GM23248 (cell line): ENCODE results near the gene PIK3CD. TPM values are rescaled to one million over a fixed set of nuclear protein-coding genes. Genes with fewer than 3 reads are reported as not detected.

Experiments used
- DNase-seq: peaks from one replicate; pipeline ENCODE4 v3.0.0-alpha.2; 2015
- H2AFZ ChIP-seq: fragments of 200-600 bp; sonication (generic); 2 replicates; pipeline ENCODE4 v1.6.1; 2016; ENCODE audit warnings: antibody characterized with exemption
- H3F3A ChIP-seq: fragments of 200-600 bp; sonication (generic); 2 replicates; pipeline ENCODE4 v1.6.1; 2016; ENCODE audit warnings: mild to moderate bottlenecking, antibody characterized with exemption, mixed run types; ENCODE audit not compliant: insufficient read depth
- H3K27ac ChIP-seq: fragments of 200-600 bp; sonication (generic); 2 replicates; pipeline ENCODE4 v1.5.1; 2016; ENCODE audit warnings: mild to moderate bottlenecking
- H3K27me3 ChIP-seq: fragments of 200-600 bp; sonication (generic); replicated peaks from 2 replicates; pipeline ENCODE4 v1.6.1; 2016; ENCODE audit warnings: mild to moderate bottlenecking; ENCODE audit not compliant: insufficient read depth
- H3K36me3 ChIP-seq: fragments of 200-600 bp; sonication (generic); 2 replicates; pipeline ENCODE4 v1.6.1; 2016; ENCODE audit warnings: low read depth, mild to moderate bottlenecking
- H3K4me1 ChIP-seq: fragments of 200-600 bp; sonication (generic); 2 replicates; pipeline ENCODE4 v1.6.1; 2016; ENCODE audit warnings: mild to moderate bottlenecking; ENCODE audit not compliant: insufficient read depth
- H3K4me2 ChIP-seq: fragments of 200-600 bp; sonication (generic); one replicate; pipeline ENCODE4 v1.6.1; 2016; ENCODE audit warnings: mild to moderate bottlenecking; ENCODE audit not compliant: unreplicated experiment
- H3K4me3 ChIP-seq: fragments of 200-600 bp; sonication (generic); 2 replicates; pipeline ENCODE4 v1.5.1; 2016; ENCODE audit warnings: mild to moderate bottlenecking
- H3K79me2 ChIP-seq: fragments of 200-600 bp; sonication (generic); 2 replicates; pipeline ENCODE4 v1.6.1; 2016; ENCODE audit warnings: mild to moderate bottlenecking; ENCODE audit not compliant: insufficient read depth
- H3K9ac ChIP-seq: fragments of 200-600 bp; sonication (generic); 2 replicates; pipeline ENCODE4 v1.6.1; 2016; ENCODE audit warnings: mild to moderate bottlenecking
- H3K9me2 ChIP-seq: fragments of 200-600 bp; sonication (generic); 2 replicates; pipeline ENCODE4 v1.6.1; 2016; ENCODE audit warnings: mixed run types, mild to moderate bottlenecking, moderate library complexity; ENCODE audit not compliant: insufficient read depth
- H3K9me3 ChIP-seq: fragments of 200-600 bp; sonication (generic); one replicate; pipeline ENCODE4 v1.6.1; 2017; ENCODE audit warnings: low read depth
- H4K20me1 ChIP-seq: fragments of 200-600 bp; sonication (generic); 2 replicates; pipeline ENCODE4 v1.6.0; 2016; ENCODE audit not compliant: insufficient read depth
- EZH2 ChIP-seq: fragments of 200-600 bp; sonication (generic); IDR thresholded peaks from 2 replicates; pipeline ENCODE4 v1.6.1; 2018; ENCODE audit warnings: antibody characterized with exemption, mild to moderate bottlenecking; ENCODE audit not compliant: insufficient read depth, poor library complexity, severe bottlenecking
- EZH2phosphoT487 ChIP-seq: fragments of 200-600 bp; sonication (generic); IDR thresholded peaks from 2 replicates; pipeline ENCODE4 v1.6.1; 2018; ENCODE audit warnings: antibody characterized with exemption, moderate library complexity, mild to moderate bottlenecking, low read depth; ENCODE audit not compliant: insufficient read depth
- WGBS, 2 experiments: methylation state at CpG; one replicate each; pipeline ENCODE4 v1.1.6; 2015 to 2017; ENCODE audit warnings: low lambda C conversion rate in 2 of 2, low coverage in 1 of 2; ENCODE audit errors: missing lambda C conversion rate in 2 of 2; 5-methylcytosine and 5-hydroxymethylcytosine counted together
- in situ Hi-C: fragments of 300-500 bp; cut with MboI; formaldehyde crosslinking; loops from 2 replicates; pipeline ENCODE4 v1.15.0; 2020
- polyA plus RNA-seq: library from polyadenylated mRNA; unstranded; fragments of >200 nt; fragmentation: Nextera tagmentation; extraction: Ambion mirVana; gene quantifications from 2 replicates; pipeline ENCODE4 v1.2.1, GENCODE V29; 2016
- total RNA-seq: library from RNA; depleted of rRNA; stranded (reverse); fragments of >200 nt; shearing (Covaris generic); gene quantifications from 2 replicates; pipeline ENCODE4 v1.2.3, GENCODE V29; 2014

PIK3CD gene
- total and polyA plus RNA-seq, 2 experiments from 2014 or later = 3.5 to 7.1 TPM

DNA sequence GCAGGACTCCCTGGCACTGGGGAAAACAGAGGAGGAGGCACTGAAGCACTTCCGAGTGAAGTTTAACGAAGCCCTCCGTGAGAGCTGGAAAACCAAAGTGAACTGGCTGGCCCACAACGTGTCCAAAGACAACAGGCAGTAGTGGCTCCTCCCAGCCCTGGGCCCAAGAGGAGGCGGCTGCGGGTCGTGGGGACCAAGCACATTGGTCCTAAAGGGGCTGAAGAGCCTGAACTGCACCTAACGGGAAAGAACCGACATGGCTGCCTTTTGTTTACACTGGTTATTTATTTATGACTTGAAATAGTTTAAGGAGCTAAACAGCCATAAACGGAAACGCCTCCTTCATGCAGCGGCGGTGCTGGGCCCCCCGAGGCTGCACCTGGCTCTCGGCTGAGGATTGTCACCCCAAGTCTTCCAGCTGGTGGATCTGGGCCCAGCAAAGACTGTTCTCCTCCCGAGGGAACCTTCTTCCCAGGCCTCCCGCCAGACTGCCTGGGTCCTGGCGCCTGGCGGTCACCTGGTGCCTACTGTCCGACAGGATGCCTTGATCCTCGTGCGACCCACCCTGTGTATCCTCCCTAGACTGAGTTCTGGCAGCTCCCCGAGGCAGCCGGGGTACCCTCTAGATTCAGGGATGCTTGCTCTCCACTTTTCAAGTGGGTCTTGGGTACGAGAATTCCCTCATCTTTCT, 75.5 kb downstream of the PIK3CD start:
- H3K36me3 ChIP-seq = peaks cover 18% of the 10 kb centered on the region; the same call in 1 of the 2 replicates

DNA sequence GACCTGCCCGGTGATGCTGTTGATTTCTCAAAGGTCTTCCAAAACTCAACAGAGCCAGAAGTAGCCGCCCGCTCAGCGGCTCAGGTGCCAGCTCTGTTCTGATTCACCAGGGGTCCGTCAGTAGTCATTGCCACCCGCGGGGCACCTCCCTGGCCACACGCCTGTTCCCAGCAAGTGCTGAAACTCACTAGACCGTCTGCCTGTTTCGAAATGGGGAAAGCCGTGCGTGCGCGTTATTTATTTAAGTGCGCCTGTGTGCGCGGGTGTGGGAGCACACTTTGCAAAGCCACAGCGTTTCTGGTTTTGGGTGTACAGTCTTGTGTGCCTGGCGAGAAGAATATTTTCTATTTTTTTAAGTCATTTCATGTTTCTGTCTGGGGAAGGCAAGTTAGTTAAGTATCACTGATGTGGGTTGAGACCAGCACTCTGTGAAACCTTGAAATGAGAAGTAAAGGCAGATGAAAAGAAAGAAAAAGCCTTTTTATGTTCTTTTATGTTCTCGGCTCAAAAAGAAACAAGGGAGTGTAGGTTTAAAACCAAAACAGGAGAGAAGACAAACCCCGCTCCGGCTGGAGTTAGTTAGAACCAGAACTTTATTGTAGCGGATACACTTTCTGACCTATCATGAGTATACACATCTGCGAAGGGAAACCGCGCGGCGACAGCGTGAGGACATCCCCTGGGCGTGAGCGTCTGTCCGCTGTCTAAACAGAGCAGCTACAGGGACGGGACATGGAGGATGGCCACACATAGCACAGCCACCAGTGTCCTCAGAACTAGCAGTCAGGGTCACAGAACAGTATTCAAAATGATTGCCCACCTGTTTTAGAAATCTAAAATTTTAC, 77.1 kb downstream of the PIK3CD start:
- Histone ChIP-seq H3K4me3 (no peak overlapping the region), H3K9ac (no peak overlapping the region), H3K9me3 (no peaks in the 10 kb centered on the region), H3K4me2 (no peak overlapping the region), H3K27me3 (no peaks in the 10 kb centered on the region), H3K4me1 (no peaks in the 10 kb centered on the region), H3K36me3 (peaks cover 17% of the 10 kb centered on the region; the same call in 1 of the 2 replicates), H3K79me2 (no peaks in the 10 kb centered on the region), H2AFZ (no peak overlapping the region), H3F3A (no peaks in the 10 kb centered on the region), H4K20me1 (no peaks in the 10 kb centered on the region), H3K27ac (no peak overlapping the region), H3K9me2 (no peaks in the 10 kb centered on the region)
- WGBS, 2 experiments = 93 to 94% methylated on average over 31 to 33 of the region's 33 CpGs
- in situ Hi-C loops = no loop called here
- TF ChIP-seq EZH2phosphoT487 = no peak
- no peak for TF ChIP-seq EZH2
- DNase-seq = no peak

More for the DNA sequence above, 75.5 kb downstream of the PIK3CD start:
- H3F3A ChIP-seq = no peaks in the 10 kb centered on the region
- H3K4me2 ChIP-seq = no peak overlapping the region
- no peak for DNase-seq
- 78 to 79% methylated on average over 25 of the region's 25 CpGs for WGBS, 2 experiments
- no peaks in the 10 kb centered on the region for H3K27me3 ChIP-seq
- no peak overlapping the region for H3K27ac ChIP-seq
- in situ Hi-C loops = no loop called here
- no peak overlapping the region for H3K4me3 ChIP-seq
- TF ChIP-seq EZH2 = no peak
- no peak for TF ChIP-seq EZH2phosphoT487
- H3K4me1 ChIP-seq = no peaks in the 10 kb centered on the region
- H3K79me2 ChIP-seq = no peaks in the 10 kb centered on the region
- H2AFZ ChIP-seq = no peak overlapping the region
- no peak overlapping the region for H3K9ac ChIP-seq
- H4K20me1 ChIP-seq = no peaks in the 10 kb centered on the region
- no peaks in the 10 kb centered on the region for H3K9me3 ChIP-seq
- H3K9me2 ChIP-seq = no peaks in the 10 kb centered on the region

DNA sequence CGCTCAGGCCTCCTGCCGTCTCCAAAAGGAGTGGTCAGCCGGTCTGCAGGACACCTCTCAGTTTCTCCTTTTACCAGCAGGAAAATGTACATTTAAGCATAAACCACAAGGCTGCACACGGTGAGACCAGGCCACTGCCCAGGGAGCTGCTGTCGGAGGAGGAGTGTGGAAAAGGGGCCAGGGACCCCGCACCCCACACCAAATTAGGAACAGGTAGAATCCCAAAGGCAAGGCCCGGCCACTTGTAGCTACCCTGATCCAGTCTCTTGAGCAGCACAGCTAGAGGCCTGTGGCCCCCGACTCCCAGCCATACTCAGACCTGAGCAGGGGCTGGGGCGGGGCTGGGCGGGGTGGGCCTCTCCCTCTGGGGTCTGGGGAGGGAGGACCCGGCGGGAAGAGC, 78.0 kb downstream of the PIK3CD start:
- Histone ChIP-seq H3K9me3 (no peaks in the 10 kb centered on the region), H3K9me2 (no peaks in the 10 kb centered on the region), H3F3A (no peaks in the 10 kb centered on the region), H4K20me1 (no peaks in the 10 kb centered on the region), H3K4me1 (no peaks in the 10 kb centered on the region), H3K4me2 (no peak overlapping the region), H3K9ac (no peak overlapping the region), H3K27ac (no peak overlapping the region), H3K79me2 (no peaks in the 10 kb centered on the region), H3K36me3 (peaks cover 15% of the 10 kb centered on the region; the same call in 1 of the 2 replicates), H2AFZ (no peak overlapping the region), H3K27me3 (no peaks in the 10 kb centered on the region), H3K4me3 (no peak overlapping the region)
- TF ChIP-seq EZH2 (no peak), EZH2phosphoT487 (no peak)
- WGBS, 2 experiments = 96 to 100% methylated on average over 12 of the region's 12 CpGs
- no peak for DNase-seq
- in situ Hi-C loops = no loop called here

DNA sequence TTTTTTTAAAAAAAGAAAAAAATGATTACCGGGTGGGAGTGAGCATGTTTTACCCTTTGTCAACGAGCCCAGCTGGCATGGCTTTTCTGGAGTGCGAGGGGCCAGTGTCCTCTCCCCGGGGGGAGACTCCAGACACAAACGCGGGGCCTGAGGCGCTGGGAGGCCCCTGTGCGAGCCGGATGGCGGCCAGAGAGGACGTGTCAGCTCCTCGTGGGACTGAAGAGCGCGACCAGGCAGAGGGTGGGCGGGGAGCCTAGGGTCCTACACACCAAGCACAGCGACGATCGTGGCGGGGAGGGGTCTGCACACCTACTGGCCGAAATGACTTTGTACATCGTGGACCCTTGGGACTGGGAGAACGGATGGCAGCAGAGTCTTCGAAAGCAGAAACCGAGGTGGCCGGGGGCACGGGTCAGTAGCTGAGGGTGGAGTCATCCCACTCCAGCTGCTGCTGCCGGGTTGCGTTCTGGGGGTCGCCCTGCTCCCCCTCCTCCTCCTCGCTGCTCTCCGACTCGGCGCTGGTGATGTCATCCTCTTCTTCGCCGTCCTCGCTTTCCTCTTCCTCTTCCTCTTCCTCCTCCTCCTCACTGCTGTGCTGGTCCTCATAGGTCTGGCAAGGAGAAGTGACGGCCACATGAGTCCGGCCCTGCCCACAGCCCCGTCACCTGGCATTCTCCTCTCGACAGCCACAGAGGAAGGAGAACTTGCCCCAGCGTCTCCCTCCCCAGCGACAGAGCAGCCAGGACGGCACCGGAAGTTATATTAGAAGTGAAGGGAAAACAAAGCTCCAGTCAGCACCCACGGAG, 78.8 kb downstream of the PIK3CD start:
- no peak for DNase-seq
- Histone ChIP-seq H2AFZ (no peak overlapping the region), H3K36me3 (peaks cover 15% of the 10 kb centered on the region; the same call in 1 of the 2 replicates), H3K79me2 (no peaks in the 10 kb centered on the region), H4K20me1 (no peaks in the 10 kb centered on the region), H3K9me3 (no peaks in the 10 kb centered on the region), H3K4me2 (no peak overlapping the region), H3F3A (no peaks in the 10 kb centered on the region), H3K27ac (no peak overlapping the region), H3K4me3 (no peak overlapping the region), H3K9me2 (no peaks in the 10 kb centered on the region), H3K9ac (no peak overlapping the region), H3K27me3 (no peaks in the 10 kb centered on the region), H3K4me1 (no peaks in the 10 kb centered on the region)
- no peak for TF ChIP-seq EZH2
- no peak for TF ChIP-seq EZH2phosphoT487
- in situ Hi-C loops = no loop called here
- WGBS, 2 experiments = 91 to 92% methylated on average over 38 to 45 of the region's 45 CpGs
